HCT116 (cell line): ENCODE measurements around the gene KLF11. TPM values are rescaled to one million over a fixed set of nuclear protein-coding genes. Genes with fewer than 3 reads are reported as not detected.

Experiments used
- ATAC-seq: fragments of 200-7000 bp; cut with Tn5 transposase; 2 replicates; pipeline ENCODE4 v1.9.1; 2020; ENCODE audit warnings: mild to moderate bottlenecking, moderate library complexity
- BruUV-seq: library from RNA; stranded (reverse); fragments of 400-500 nt; replicated peaks from 2 replicates; lab custom pipeline; 2021; lab: Mats Ljungman, UMichigan
- CTCF ChIA-PET: fragments of 300-600 bp; sonication (Branson Sonifier 250); formaldehyde crosslinking; loops from one replicate; lab custom pipeline; 2021; ENCODE audit warnings: antibody characterized with exemption; lab: Charles Lee
- POLR2A ChIA-PET: fragments of 300-600, 350-600 bp; sonication (Branson Sonifier 250); formaldehyde crosslinking; loops from one replicate; lab custom pipeline; 2021; ENCODE audit warnings: antibody characterized with exemption; lab: Charles Lee
- RAD21 ChIA-PET, 2 experiments: fragments of 300-600 bp; sonication (Branson Sonifier 250); formaldehyde crosslinking; loops; one replicate each; lab custom pipeline; 2023; ENCODE audit warnings: low total read pairs in 2 of 2; ENCODE audit not compliant: uncharacterized antibody in 2 of 2, unreplicated experiment in 2 of 2, low non-redundant PET in 1 of 2; lab: Charles Lee
- DNase-seq: peaks from one replicate; pipeline ENCODE4 v3.0.0-alpha.2; 2010; ENCODE audit warnings: low read depth, low spot score
- H2AFZ ChIP-seq: fragments of 200-600 bp; shearing (Covaris generic), sonication (generic); 2 replicates; pipeline ENCODE4 v1.6.1; 2017; ENCODE audit warnings: low read depth, mixed run types, mixed read lengths, antibody characterized with exemption, low read length; ENCODE audit not compliant: poor library complexity, severe bottlenecking
- H3K27ac ChIP-seq: 2 replicates; pipeline ENCODE4 v1.5.1; 2012; ENCODE audit warnings: low read depth, low read length
- H3K27me3 ChIP-seq: fragments of 200-600 bp; sonication (generic); 2 replicates; pipeline ENCODE4 v1.6.1; 2016; ENCODE audit warnings: mixed run types, low read length, mixed read lengths; ENCODE audit not compliant: insufficient read depth
- H3K36me3 ChIP-seq, 2 experiments: fragments of 200-500 bp in 1 of 2; fragments of 200-600 bp in 1 of 2; sonication (Bioruptor generic) in 1 of 2; sonication (generic) in 1 of 2; 2 replicates each; pipeline versions ENCODE4 v1.5.1 to v1.6.1; 2014 to 2016; ENCODE audit warnings: low read length in 2 of 2, inconsistent platforms in 1 of 2, mixed read lengths in 1 of 2, mixed run types in 1 of 2; ENCODE audit not compliant: insufficient read depth in 2 of 2, control insufficient read depth in 1 of 2
- H3K4me1 ChIP-seq, 2 experiments: fragments of 200-600 bp in 1 of 2; sonication (generic) in 1 of 2; 2 replicates each; pipeline versions ENCODE4 v1.5.1 to v1.6.1; 2012 to 2017; ENCODE audit warnings: low read length in 2 of 2, inconsistent platforms in 1 of 2, mild to moderate bottlenecking in 1 of 2, mixed read lengths in 1 of 2, mixed run types in 1 of 2, moderate library complexity in 1 of 2; ENCODE audit not compliant: insufficient read depth in 2 of 2, control insufficient read depth in 1 of 2
- H3K4me2 ChIP-seq: fragments of 200-600 bp; sonication (generic); 2 replicates; pipeline ENCODE4 v1.6.1; 2017; ENCODE audit warnings: mixed run types, low read length, mixed read lengths
- H3K4me3 ChIP-seq, 2 experiments: fragments of 200-600 bp in 1 of 2; sonication (generic) in 1 of 2; replicated peaks in 1 of 2; 2 replicates each; pipeline ENCODE4 v1.5.1; 2011 to 2016; ENCODE audit warnings: low read length in 2 of 2, control low read depth in 1 of 2, low read depth in 1 of 2, mild to moderate bottlenecking in 1 of 2, mixed read lengths in 1 of 2, mixed run types in 1 of 2
- H3K79me2 ChIP-seq: fragments of 200-600 bp; sonication (generic); 2 replicates; pipeline ENCODE4 v1.6.1; 2017; ENCODE audit warnings: mild to moderate bottlenecking, mixed run types, low read length, moderate library complexity, mixed read lengths; ENCODE audit not compliant: insufficient read depth
- H3K9ac ChIP-seq: fragments of 200-600 bp; sonication (generic); 2 replicates; pipeline ENCODE4 v1.6.1; 2016; ENCODE audit warnings: low read length, mixed read lengths
- H3K9me2 ChIP-seq: fragments of 200-600 bp; sonication (generic), shearing (Covaris generic); 2 replicates; pipeline ENCODE4 v1.6.1; 2017; ENCODE audit warnings: mixed run types, mild to moderate bottlenecking, moderate library complexity; ENCODE audit not compliant: insufficient read depth
- H3K9me3 ChIP-seq, 2 experiments: fragments of 200-500 bp in 1 of 2; fragments of 200-600 bp in 1 of 2; sonication (Bioruptor generic) in 1 of 2; sonication (generic) in 1 of 2; 2 replicates each; pipeline ENCODE4 v1.6.1; 2014 to 2017; ENCODE audit warnings: low read length in 2 of 2, mixed read lengths in 2 of 2, inconsistent platforms in 1 of 2, low read depth in 1 of 2, mild to moderate bottlenecking in 1 of 2, mixed run types in 1 of 2, moderate library complexity in 1 of 2; ENCODE audit not compliant: control insufficient read depth in 1 of 2, insufficient read depth in 1 of 2
- H4K20me1 ChIP-seq: fragments of 200-600 bp; sonication (generic), shearing (Covaris generic); 2 replicates; pipeline ENCODE4 v1.6.1; 2017; ENCODE audit warnings: mixed run types, mild to moderate bottlenecking, moderate library complexity; ENCODE audit not compliant: insufficient read depth
- ATF3 ChIP-seq: IDR thresholded peaks from 2 replicates; pipeline ENCODE4 v1.6.1; 2012
- CBX3 ChIP-seq: IDR thresholded peaks from 2 replicates; pipeline ENCODE4 v1.6.1; 2012; ENCODE audit warnings: low read depth
- CEBPB ChIP-seq: IDR thresholded peaks from 2 replicates; pipeline ENCODE4 v1.6.1; 2012; ENCODE audit warnings: low read depth
- ELF1 ChIP-seq: IDR thresholded peaks from 2 replicates; pipeline ENCODE4 v1.6.1; 2012; ENCODE audit warnings: low read depth, borderline replicate concordance
- EZH2 ChIP-seq: fragments of 200-600 bp; sonication (generic); IDR thresholded peaks from 2 replicates; pipeline ENCODE4 v1.6.1; 2017; ENCODE audit warnings: antibody characterized with exemption, mixed run types
- FOSL1 ChIP-seq: IDR thresholded peaks from 2 replicates; pipeline ENCODE4 v1.6.1; 2012; ENCODE audit warnings: low read depth
- JUND ChIP-seq: IDR thresholded peaks from 2 replicates; pipeline ENCODE4 v1.6.1; 2012
- MAX ChIP-seq: IDR thresholded peaks from 2 replicates; pipeline ENCODE4 v1.6.1; 2012
- POLR2A ChIP-seq: IDR thresholded peaks from 2 replicates; pipeline ENCODE4 v1.7.0; 2011; ENCODE audit warnings: borderline replicate concordance; ENCODE audit not compliant: insufficient read depth, insufficient read length; ENCODE audit errors: extremely low read depth
- POLR2AphosphoS5 ChIP-seq: IDR thresholded peaks from 2 replicates; pipeline ENCODE4 v1.6.1; 2011; ENCODE audit warnings: mild to moderate bottlenecking, low read depth, low read length, moderate library complexity
- REST ChIP-seq: IDR thresholded peaks from 2 replicates; pipeline ENCODE4 v1.6.1; 2012; ENCODE audit warnings: low read depth
- SIN3A ChIP-seq: IDR thresholded peaks from 2 replicates; pipeline ENCODE4 v1.6.1; 2012; ENCODE audit warnings: low read depth
- TCF7L2 ChIP-seq: IDR thresholded peaks from 2 replicates; pipeline ENCODE4 v1.7.0; 2011; ENCODE audit warnings: borderline replicate concordance, inconsistent platforms; ENCODE audit not compliant: insufficient read depth, insufficient read length; ENCODE audit errors: extremely low read depth
- YY1 ChIP-seq: IDR thresholded peaks from 2 replicates; pipeline ENCODE4 v1.6.1; 2011; ENCODE audit warnings: low read length, low read depth, moderate library complexity, mild to moderate bottlenecking; ENCODE audit not compliant: insufficient replicate concordance; ENCODE audit errors: extremely low read depth
- ZBTB33 ChIP-seq: IDR thresholded peaks from 2 replicates; pipeline ENCODE4 v1.6.1; 2011; ENCODE audit warnings: mild to moderate bottlenecking, low read length, moderate library complexity; ENCODE audit not compliant: insufficient replicate concordance; ENCODE audit errors: extremely low read depth
- ZFX ChIP-seq: fragments of 450-650 bp; IDR thresholded peaks from 2 replicates; pipeline ENCODE4 v1.6.1; 2017
- ZNF274 ChIP-seq: fragments of 200-500 bp; sonication (Bioruptor generic); IDR thresholded peaks from 2 replicates; pipeline ENCODE4 v1.6.1; 2014; ENCODE audit warnings: mild to moderate bottlenecking, low read depth, low read length, inconsistent platforms
- intact Hi-C: fragments of 100-400 bp; cut with micrococcal nuclease; formaldehyde crosslinking; loops from 2 replicates; pipeline ENCODE4 v1.10.0; 2022
- total RNA-seq: library from RNA; stranded (reverse); gene quantifications from one replicate; pipeline ENCODE4 v1.2.1, GENCODE V29; 2021; ENCODE audit not compliant: unreplicated experiment

Gene KLF11
- total RNA-seq, 1 experiment from 2014 or later = 9.0 TPM

- H3K79me2 ChIP-seq = no peaks in the 10 kb centered on the region
- H3K4me3 ChIP-seq = no peak overlapping the region
- ChIA-PET CTCF (no interaction called here), POLR2A (no interaction called here), RAD21 (no interaction called here)
- H4K20me1 ChIP-seq = no peaks in the 10 kb centered on the region
- TF ChIP-seq YY1 (no peak), POLR2AphosphoS5 (no peak), MAX (no peak), ZFX (no peak), EZH2 (no peak), SIN3A (no peak), CEBPB (no peak), ATF3 (no peak), TCF7L2 (no peak), CBX3 (no peak), ZBTB33 (no peak), JUND (no peak), ELF1 (no peak), REST (no peak), FOSL1 (no peak), POLR2A (no peak), ZNF274 (no peak)
- H2AFZ ChIP-seq = no peak overlapping the region
- H3K9me3 ChIP-seq = peaks cover 0 to under 1% of the 10 kb centered on the region in 2 experiments; a peak in 1 of 4 replicates
- ATAC-seq (no peak), DNase-seq (no peak)
- H3K36me3 ChIP-seq = no peaks in the 10 kb centered on the region
- peaks cover 2 to 20% of the 10 kb centered on the region in 2 experiments; a peak in 3 of 4 replicates for H3K4me1 ChIP-seq
- intact Hi-C loops = no loop called here
- H3K4me2 ChIP-seq = no peak overlapping the region
- H3K27me3 ChIP-seq = no peaks in the 10 kb centered on the region
- no peaks in the 10 kb centered on the region for H3K9me2 ChIP-seq
- no peak overlapping the region for H3K9ac ChIP-seq
- no peak overlapping the region for H3K27ac ChIP-seq
- no TSS peak for BruUV-seq
Observed at GRCh38 chr2:10019602-10020400, 23.5 kb upstream of the KLF11 start.
